Thymus (tissue), 11 donors: ENCODE results near the gene LDLRAD3. TPM values are rescaled to one million over a fixed set of nuclear protein-coding genes. Genes with fewer than 3 reads are reported as not detected.
"Not testable (repeated sequence)": the region's sequence is repeated elsewhere in the genome, so short reads cannot be mapped to it uniquely, and the experiment has no call there.

Experiments
- DNase-seq, 9 donors: peaks; one replicate each; pipeline ENCODE4 v3.0.0-alpha.2; 2013; ENCODE audit warnings: low spot score in 9 of 9, low read depth in 6 of 9, missing footprints in 1 of 9
- H3K27ac ChIP-seq, 2 donors: one replicate each; pipeline ENCODE4 v1.5.1; 2013; ENCODE audit warnings: control low read depth in 1 of 2, low read depth in 1 of 2, low read length in 1 of 2, mild to moderate bottlenecking in 1 of 2, moderate library complexity in 1 of 2
- H3K27me3 ChIP-seq, 2 donors: one replicate each; pipeline ENCODE4 v1.5.1; 2013; ENCODE audit warnings: low read length in 1 of 2; ENCODE audit not compliant: control insufficient read depth in 2 of 2, insufficient read depth in 1 of 2
- H3K36me3 ChIP-seq, 2 donors: one replicate each; pipeline ENCODE4 v1.5.1; 2013; ENCODE audit warnings: low read length in 1 of 2, mild to moderate bottlenecking in 1 of 2, moderate library complexity in 1 of 2; ENCODE audit not compliant: control insufficient read depth in 2 of 2, insufficient read depth in 2 of 2
- H3K4me1 ChIP-seq, 2 donors: one replicate each; pipeline ENCODE4 v1.5.1; 2013; ENCODE audit warnings: low read length in 2 of 2; ENCODE audit not compliant: control insufficient read depth in 2 of 2, insufficient read depth in 2 of 2
- H3K4me3 ChIP-seq, 2 donors: one replicate each; pipeline ENCODE4 v1.5.1; 2013; ENCODE audit warnings: low read length in 2 of 2, control low read depth in 1 of 2, mild to moderate bottlenecking in 1 of 2
- H3K9me3 ChIP-seq, 2 donors: one replicate each; pipeline ENCODE4 v1.5.1; 2013; ENCODE audit warnings: low read length in 1 of 2, mild to moderate bottlenecking in 1 of 2; ENCODE audit not compliant: control insufficient read depth in 2 of 2, insufficient read depth in 1 of 2
- WGBS: extraction: QIAGEN DNeasy Blood & Tissue Kit; methylation state at CpG from one replicate; pipeline ENCODE4 v1.1.7; 2013; 5-methylcytosine and 5-hydroxymethylcytosine counted together
- polyA plus RNA-seq: library from polyadenylated mRNA; stranded (reverse); fragments of 200-250 nt; gene quantifications from one replicate; pipeline ENCODE4 v1.2.3, GENCODE V29; 2013
- total RNA-seq: library from RNA; stranded (reverse); fragments of 120-200 nt; gene quantifications from one replicate; pipeline ENCODE4 v1.2.4, GENCODE V29; 2013
- donor health status: healthy.

Gene LDLRAD3
- total and polyA plus RNA-seq, 2 donors = 2.1 to 6.9 TPM

GRCh38 chr11:36013446-36013845 lies 69.6 kb downstream of the LDLRAD3 start:
- WGBS = 95% methylated on average over 1 of the region's 1 CpG
- not testable (repeated sequence) for H3K36me3 ChIP-seq, DNase-seq, H3K4me1 ChIP-seq, H3K27ac ChIP-seq, H3K9me3 ChIP-seq, H3K4me3 ChIP-seq, H3K27me3 ChIP-seq

GRCh38 chr11:36013950-36014897 lies 70.4 kb downstream of the LDLRAD3 start:
- H3K4me1 ChIP-seq = no peaks in the 10 kb centered on the region

DNA sequence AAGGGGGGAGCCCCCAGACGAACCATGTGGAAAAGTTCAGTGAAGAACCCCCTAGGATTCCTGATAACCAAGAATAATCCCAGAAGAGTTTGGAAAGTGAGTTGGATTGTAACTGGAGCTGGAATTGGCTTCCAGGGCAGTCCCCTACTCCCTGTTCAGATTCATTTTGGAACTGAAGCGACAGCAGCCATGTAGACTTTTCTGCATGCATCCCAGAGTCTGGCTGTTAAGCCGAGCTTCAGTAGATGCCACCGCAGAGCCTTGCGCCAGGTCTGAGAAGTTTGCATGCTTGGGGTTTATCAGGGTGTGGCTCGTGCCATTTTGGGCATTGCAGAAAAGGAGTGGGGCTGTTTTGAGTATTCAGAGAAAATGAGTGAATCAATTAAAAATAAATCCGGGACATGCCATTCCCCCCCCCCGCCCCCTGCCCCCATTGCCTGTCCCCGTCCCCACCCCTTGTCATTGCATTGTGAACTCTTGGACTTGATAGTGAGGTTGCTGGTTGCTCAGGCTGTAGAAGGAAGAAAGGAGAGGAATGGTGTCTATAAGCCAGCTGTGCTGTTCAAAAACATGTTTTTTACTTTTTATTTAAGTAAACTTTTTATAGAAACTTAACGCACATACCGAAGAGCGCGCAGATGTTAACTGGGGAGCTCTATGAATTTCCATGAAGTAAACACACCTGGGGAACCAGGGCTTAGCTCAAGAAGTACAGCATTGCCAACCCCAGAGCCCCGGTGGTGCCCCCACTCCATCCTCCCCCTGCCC lies 71.2 kb downstream of the LDLRAD3 start:
- WGBS = 82% methylated on average over 14 of the region's 14 CpGs
- Histone ChIP-seq H3K36me3 (no peaks in the 10 kb centered on the region), H3K27ac (no peak overlapping the region), H3K4me3 (no peak overlapping the region), H3K27me3 (no peaks in the 10 kb centered on the region), H3K9me3 (no peaks in the 10 kb centered on the region), H3K4me1 (no peaks in the 10 kb centered on the region)
- no peak for DNase-seq

More at GRCh38 chr11:36013950-36014897, 70.4 kb downstream of the LDLRAD3 start:
- WGBS = 58% methylated on average over 8 of the region's 8 CpGs
- Histone ChIP-seq H3K27me3 (no peaks in the 10 kb centered on the region), H3K27ac (no peak overlapping the region), H3K4me3 (no peak overlapping the region), H3K9me3 (no peaks in the 10 kb centered on the region), H3K36me3 (no peaks in the 10 kb centered on the region)
- DNase-seq = no peak

GRCh38 chr11:36015799-36016198 lies 71.9 kb downstream of the LDLRAD3 start:
- no peak overlapping the region for H3K27ac ChIP-seq
- no peak for DNase-seq
- H3K27me3 ChIP-seq = no peaks in the 10 kb centered on the region
- 94% methylated on average over 8 of the region's 8 CpGs for WGBS
- H3K4me1 ChIP-seq = no peaks in the 10 kb centered on the region
- no peaks in the 10 kb centered on the region for H3K9me3 ChIP-seq
- no peaks in the 10 kb centered on the region for H3K36me3 ChIP-seq
- no peak overlapping the region for H3K4me3 ChIP-seq

- no peaks in the 10 kb centered on the region for H3K27me3 ChIP-seq
- no peaks in the 10 kb centered on the region for H3K9me3 ChIP-seq
- no peak overlapping the region for H3K27ac ChIP-seq
- DNase-seq = no peak
- H3K36me3 ChIP-seq = no peaks in the 10 kb centered on the region
- H3K4me3 ChIP-seq = no peak overlapping the region
- no peaks in the 10 kb centered on the region for H3K4me1 ChIP-seq
- 95% methylated on average over 3 of the region's 3 CpGs for WGBS
Observed at GRCh38 chr11:36016263-36016662, 72.4 kb downstream of the LDLRAD3 start.

DNA sequence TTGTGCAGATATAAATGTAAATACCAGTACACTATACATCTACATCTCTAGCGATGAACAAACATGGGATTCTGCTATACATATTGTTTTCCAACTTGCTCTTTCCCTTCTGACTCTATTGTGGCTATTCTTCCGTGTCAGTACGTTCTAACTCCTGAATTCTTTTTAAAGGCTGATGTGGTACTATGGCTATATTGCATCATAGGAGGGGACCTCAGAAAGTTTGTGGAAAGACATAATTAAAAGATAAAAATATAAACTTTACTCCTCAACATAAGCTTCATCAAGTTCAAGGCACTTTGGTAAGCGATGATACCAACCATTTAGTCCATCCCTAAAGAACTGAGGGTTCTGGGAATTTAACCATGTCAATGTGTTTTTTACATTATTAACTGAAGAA lies 72.8 kb downstream of the LDLRAD3 start:
- H3K9me3 ChIP-seq = no peaks in the 10 kb centered on the region
- DNase-seq = no peak
- no peak overlapping the region for H3K4me3 ChIP-seq
- H3K4me1 ChIP-seq = no peaks in the 10 kb centered on the region
- no peaks in the 10 kb centered on the region for H3K27me3 ChIP-seq
- H3K36me3 ChIP-seq = no peaks in the 10 kb centered on the region
- whole genome bisulfite sequencing = 92% methylated on average over 4 of the region's 4 CpGs
- no peak overlapping the region for H3K27ac ChIP-seq

GRCh38 chr11:36019005-36019596 lies 75.2 kb downstream of the LDLRAD3 start:
- Histone ChIP-seq H3K4me1 (no peaks in the 10 kb centered on the region), H3K36me3 (no peaks in the 10 kb centered on the region), H3K9me3 (no peaks in the 10 kb centered on the region), H3K4me3 (no peak overlapping the region), H3K27me3 (no peaks in the 10 kb centered on the region), H3K27ac (no peak overlapping the region)
- DNase-seq = no peak
- 96% methylated on average over 8 of the region's 8 CpGs for WGBS

DNA sequence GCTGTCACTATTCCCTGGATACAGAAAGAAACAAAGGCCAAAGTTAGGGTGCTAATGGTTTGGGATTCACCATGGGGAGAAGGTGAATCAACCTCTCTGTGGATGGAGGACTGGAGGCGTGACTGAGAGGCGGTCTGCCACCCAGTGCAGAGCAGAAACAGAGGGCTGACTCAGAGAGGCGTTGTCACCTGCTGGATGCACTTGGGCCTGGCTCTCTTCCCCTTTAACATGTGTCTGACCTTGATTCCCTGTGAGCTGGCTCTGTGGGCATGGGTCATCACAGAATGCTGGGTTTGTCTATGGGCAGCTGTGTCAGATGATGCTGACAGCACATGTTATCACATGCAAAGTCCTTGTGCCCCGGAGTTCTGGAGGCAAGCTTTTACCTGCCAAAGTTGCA lies 75.9 kb downstream of the LDLRAD3 start:
- DNase-seq = no peak
- no peaks in the 10 kb centered on the region for H3K9me3 ChIP-seq
- H3K27ac ChIP-seq = no peak overlapping the region
- H3K27me3 ChIP-seq = no peaks in the 10 kb centered on the region
- H3K4me1 ChIP-seq = no peaks in the 10 kb centered on the region
- H3K36me3 ChIP-seq = no peaks in the 10 kb centered on the region
- no peak overlapping the region for H3K4me3 ChIP-seq
- 97% methylated on average over 4 of the region's 4 CpGs for WGBS

GRCh38 chr11:36022882-36023281 lies 79.0 kb downstream of the LDLRAD3 start:
- no peak overlapping the region for H3K27ac ChIP-seq
- 97% methylated on average over 7 of the region's 7 CpGs for WGBS
- no peaks in the 10 kb centered on the region for H3K27me3 ChIP-seq
- H3K36me3 ChIP-seq = no peaks in the 10 kb centered on the region
- no peaks in the 10 kb centered on the region for H3K9me3 ChIP-seq
- no peak overlapping the region for H3K4me3 ChIP-seq
- DNase-seq = no peak
- H3K4me1 ChIP-seq = no peaks in the 10 kb centered on the region
